ENCODE results near the gene PHC1. TPM values are rescaled to one million over a fixed set of nuclear protein-coding genes. Genes with fewer than 3 reads are reported as not detected.

Gene PHC1
- total RNA-seq, 1 experiment from 2014 or later, result 11.3 TPM

GRCh38 chr12:8949342-8950220 is 35.3 kb downstream of the PHC1 start, which contains the start of gene M6PR:
Gene M6PR (minus strand): TSS chr12:8949645. CDS start chr12:8946404, 3,241 bp downstream.
- DNase-seq (ENCODE audit: low read depth), result peak; percentile 88

DNA sequence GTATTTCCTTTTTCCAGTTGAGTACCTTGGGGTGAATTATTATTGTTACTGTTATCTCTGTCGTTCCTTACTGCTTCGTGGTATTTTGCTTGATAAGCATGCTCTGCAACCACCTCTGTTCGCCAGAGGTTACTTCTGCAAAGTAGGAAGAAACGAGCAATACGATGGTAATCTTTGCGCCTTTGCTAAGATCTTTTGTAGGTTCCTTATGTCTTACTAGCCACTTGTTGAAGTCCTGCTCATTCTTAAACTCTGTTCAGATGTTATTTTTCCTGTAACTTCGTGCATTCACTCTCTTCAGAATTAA is 35.9 kb downstream of the PHC1 start:
- no peak for DNase-seq (ENCODE audit: low read depth)

- DNase-seq (ENCODE audit: low read depth), result no peak
These were observed 36.6 kb downstream of the PHC1 start for GRCh38 chr12:8950702-8951478.

GRCh38 chr12:8951744-8952143 is 37.4 kb downstream of the PHC1 start:
- no peak for DNase-seq (ENCODE audit: low read depth)

DNA sequence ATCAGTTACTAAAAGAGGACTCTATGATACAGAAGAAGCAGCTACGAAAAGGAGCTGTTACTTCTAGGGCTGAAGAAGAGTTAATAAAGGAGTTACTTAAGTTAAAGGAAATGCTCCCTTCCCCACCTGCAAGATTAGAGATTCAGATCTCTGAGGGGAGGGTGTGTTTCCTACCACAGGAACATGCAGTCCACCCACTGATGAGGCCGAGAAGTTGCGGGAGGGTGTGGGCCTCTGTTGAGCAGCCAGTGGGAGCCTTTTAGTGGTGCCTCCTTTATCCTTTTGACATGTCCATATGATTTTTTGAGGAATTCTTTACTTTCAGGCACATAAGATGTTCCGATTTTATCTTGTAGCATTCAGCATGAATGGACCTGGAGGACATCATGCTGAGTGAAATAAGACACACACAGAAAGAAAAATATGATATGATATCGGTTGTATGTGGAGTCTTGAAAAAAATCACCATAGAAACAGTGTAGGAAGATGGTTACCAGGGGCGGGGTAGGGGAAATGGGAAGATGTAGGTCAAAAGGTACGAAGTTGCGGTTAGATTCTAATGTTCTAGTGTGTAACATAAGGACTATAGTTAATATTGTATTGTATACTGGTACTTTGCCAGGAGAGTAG is 39.6 kb downstream of the PHC1 start:
- no peak for DNase-seq (ENCODE audit: low read depth)

- DNase-seq (ENCODE audit: low read depth), result no peak
These were observed 41.8 kb downstream of the PHC1 start for GRCh38 chr12:8956073-8956472.

- no peak for DNase-seq (ENCODE audit: low read depth)
These were observed 42.5 kb downstream of the PHC1 start for GRCh38 chr12:8956772-8957171.

GRCh38 chr12:8957561-8957960 is 43.3 kb downstream of the PHC1 start:
- no peak for DNase-seq (ENCODE audit: low read depth)

GRCh38 chr12:8958066-8958465 is 43.8 kb downstream of the PHC1 start:
- DNase-seq (ENCODE audit: low read depth), result no peak

DNA sequence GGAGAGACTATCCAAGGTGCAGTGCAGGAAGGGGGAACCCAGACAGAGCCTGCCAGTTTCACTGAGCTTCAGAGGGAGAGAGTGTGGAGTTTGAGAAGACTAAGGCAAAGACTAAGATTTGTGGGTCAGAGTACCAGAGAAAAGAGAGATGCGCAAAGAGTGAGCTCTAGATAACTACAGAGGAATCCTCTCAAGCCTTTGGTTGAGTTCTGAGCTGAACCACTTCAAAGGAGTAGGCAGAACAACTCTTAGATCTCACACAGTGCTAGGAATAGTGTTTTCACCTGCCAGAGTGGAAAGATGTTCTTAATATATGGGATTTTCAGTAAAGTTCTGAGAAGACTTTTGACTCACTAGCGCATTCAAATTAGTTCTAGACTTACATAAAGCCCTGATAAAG is 45.9 kb downstream of the PHC1 start:
- no peak for DNase-seq (ENCODE audit: low read depth)

GRCh38 chr12:8968761-8969160 is 54.5 kb downstream of the PHC1 start:
- DNase-seq (ENCODE audit: low read depth), result no peak

DNA sequence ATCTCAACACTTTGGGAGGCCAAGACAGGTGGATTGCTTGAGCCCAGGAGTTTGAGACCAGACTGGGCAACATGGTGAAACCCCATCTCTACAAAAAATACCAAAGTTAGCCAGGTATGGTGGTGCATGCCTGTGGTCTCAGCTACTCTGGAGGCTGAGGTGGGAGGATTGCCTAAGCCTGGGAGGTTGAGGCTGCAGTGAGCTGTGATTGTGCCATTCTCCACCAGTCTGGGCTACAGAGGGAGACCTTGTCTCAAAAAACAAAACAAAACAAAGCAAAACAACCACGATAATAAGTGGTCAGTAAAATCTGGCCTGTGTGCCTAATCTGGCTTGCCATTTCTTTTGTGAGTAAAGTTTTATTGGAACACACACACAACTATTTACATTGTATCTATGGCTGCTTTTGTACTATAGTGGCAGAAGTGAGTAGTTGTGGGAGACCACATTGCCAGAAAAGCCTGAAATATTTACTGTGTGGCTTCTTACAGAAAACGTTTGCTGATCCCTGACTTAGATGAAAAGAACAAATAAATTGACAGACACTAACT is 55.6 kb downstream of the PHC1 start:
- no peak for DNase-seq (ENCODE audit: low read depth)

DNA sequence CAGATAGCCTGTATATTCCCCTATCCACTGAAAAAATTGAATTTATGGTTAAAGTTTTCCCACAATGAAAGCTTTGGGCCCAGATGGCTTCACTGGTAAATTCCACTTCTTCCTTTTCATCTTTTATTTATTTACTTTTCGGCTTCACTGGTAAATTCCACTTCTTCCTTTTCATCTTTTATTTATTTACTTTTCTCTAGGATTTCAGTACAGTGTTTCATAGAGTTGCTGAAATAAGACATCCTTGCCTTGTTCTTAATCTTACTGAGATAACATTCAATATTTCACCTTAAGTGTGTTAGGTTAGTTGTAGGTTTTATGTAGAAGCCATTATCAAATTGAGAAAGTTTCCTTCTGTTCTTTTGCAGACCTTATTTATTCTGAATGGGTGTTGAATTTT is 56.1 kb downstream of the PHC1 start:
- no peak for DNase-seq (ENCODE audit: low read depth)

- DNase-seq (ENCODE audit: low read depth), result no peak
These were observed 65.8 kb downstream of the PHC1 start for GRCh38 chr12:8980137-8980536.

DNA sequence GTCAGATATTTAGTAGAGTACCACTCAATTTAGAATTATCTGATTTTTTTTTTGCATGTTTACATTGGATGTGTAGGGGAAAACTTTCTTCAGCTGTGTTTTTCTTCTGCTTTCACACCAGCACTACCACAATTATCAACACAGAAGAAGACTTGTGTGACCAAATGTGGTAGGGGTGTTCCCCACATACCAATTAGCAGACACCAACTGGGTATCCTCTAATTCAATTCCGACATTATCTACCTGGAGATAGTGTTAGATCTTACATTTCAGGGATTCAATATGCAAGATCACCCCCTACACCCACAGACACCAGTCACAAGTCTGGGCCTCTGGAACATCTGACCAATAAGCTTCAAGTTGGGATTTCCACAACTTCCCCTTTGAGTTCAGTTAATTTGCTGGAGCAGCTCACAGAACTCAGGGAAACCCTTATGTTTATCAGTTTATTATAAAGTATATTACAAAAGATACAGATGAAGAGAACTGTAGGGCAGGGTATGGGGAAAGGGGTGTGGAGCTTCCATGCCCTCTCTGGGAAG is 71.0 kb downstream of the PHC1 start:
- no peak for DNase-seq (ENCODE audit: low read depth)

DNA sequence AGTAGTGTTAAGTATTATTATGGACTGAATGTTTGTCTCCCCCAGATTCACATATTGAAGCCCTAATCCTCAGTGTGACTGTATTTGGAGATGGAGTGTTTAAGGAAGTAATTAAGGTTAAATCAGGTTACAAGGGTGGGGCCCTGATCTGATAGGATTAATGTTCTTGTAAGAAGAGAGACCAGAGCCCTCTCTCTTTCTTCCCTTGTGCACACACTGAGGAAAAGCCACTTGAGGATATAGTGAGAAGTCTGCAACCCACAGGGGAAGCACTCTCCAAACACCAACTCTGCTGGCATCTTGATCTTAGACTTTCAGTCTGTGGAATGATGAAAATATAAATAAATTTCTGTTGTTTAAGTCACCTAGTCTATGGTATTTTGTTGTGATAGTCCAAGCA is 72.9 kb downstream of the PHC1 start:
- no peak for DNase-seq (ENCODE audit: low read depth)

DNA sequence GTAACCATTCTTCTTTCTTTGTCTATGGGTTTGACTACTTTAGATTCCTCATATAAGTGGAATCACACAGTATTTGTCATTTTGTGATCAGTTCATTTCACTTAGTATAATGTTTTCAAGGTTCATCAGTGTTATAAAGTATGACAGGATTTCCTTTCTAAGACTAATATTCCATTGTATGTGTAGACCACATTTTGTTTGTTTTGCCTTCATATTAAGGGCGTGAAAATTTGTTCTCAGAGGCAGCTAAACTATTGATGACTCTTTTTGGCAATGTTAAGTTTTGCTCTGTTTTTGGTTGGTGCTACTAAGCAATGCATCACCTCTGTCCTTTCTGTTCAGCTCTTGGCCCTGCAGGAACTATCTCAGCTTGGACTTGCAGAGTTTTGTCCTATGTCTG is 73.4 kb downstream of the PHC1 start:
- no peak for DNase-seq (ENCODE audit: low read depth)

DNA sequence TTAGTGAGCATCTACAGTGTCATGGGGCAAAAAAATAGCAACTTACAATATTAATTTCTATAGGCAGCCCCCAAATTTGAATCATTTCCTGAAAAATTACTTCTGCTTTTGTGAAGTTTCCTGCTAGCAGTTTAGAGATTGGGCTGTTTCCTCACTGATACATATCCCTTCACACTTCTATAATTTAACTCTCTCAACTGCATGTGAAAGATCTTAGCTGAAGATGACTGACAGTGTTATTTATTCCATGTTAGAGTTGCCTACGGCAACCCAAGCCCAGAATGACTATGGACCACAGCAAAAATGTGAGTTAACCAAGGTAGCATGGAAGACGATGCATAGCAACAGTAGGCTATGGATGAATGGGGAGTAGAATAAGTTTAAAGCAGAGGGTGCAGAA is 75.1 kb downstream of the PHC1 start, which contains the start of gene KLRG1:
Gene KLRG1 (plus strand): TSS at position 134 of the 400 bp plus-strand sequence. CDS start 90 bp downstream, at position 224.
- no peak for DNase-seq (ENCODE audit: low read depth)
